A549 (cell line): ENCODE results near the gene CD99.

Experiments used
- CTCF ChIP-seq: fragments of >200 bp; sonication (Bioruptor Twin); formaldehyde crosslinking; IDR thresholded peaks from 3 replicates; pipeline ENCODE4 v1.5.1; 2016
- JUNB ChIP-seq: fragments of >200 bp; sonication (Bioruptor Twin); formaldehyde crosslinking; IDR thresholded peaks from 2 replicates; pipeline ENCODE4 v1.6.1; 2016
- POLR2A ChIP-seq: IDR thresholded peaks from 2 replicates; pipeline ENCODE4 v1.6.1; 2012; ENCODE audit warnings: mild to moderate bottlenecking, low read length

- TF ChIP-seq POLR2A (no peak), CTCF (no peak), JUNB (no peak)
Observed at GRCh38 chrX:2701600-2701999, 10.5 kb downstream of the CD99 start.
